Progenitor cell of endocrine pancreas (in vitro differentiated cells): Measurements from ENCODE around the gene POLR3H. TPM values are rescaled to one million over a fixed set of nuclear protein-coding genes. Genes with fewer than 3 reads are reported as not detected.

Experiments
- DNase-seq: peaks from one replicate; pipeline ENCODE4 v3.0.0; 2021; ENCODE audit warnings: low spot score; ENCODE audit not compliant: unreplicated experiment
- H3K27ac Mint-ChIP-seq: 2 replicates; pipeline ENCODE4 v1.8.0; 2021; ENCODE audit warnings: mild to moderate bottlenecking, moderate library complexity, mixed read lengths
- H3K27me3 Mint-ChIP-seq: 2 replicates; pipeline ENCODE4 v1.8.0; 2021; ENCODE audit warnings: mixed read lengths
- H3K36me3 Mint-ChIP-seq: 2 replicates; pipeline ENCODE4 v1.8.0; 2022; ENCODE audit warnings: mixed read lengths; ENCODE audit not compliant: insufficient read depth
- H3K4me1 Mint-ChIP-seq: 2 replicates; pipeline ENCODE4 v1.8.0; 2021; ENCODE audit warnings: low read depth, mixed read lengths
- H3K4me3 Mint-ChIP-seq: 2 replicates; pipeline ENCODE4 v1.8.0; 2021; ENCODE audit warnings: low read depth, mild to moderate bottlenecking, moderate library complexity, mixed read lengths
- H3K9me3 Mint-ChIP-seq: 2 replicates; pipeline ENCODE4 v1.8.0; 2021; ENCODE audit warnings: low read depth, mixed read lengths
- total RNA-seq: library from RNA; stranded (reverse); gene quantifications from 2 replicates; pipeline ENCODE4 v1.2.1, GENCODE V29; 2021
- TF ChIP-seq, protein P1 (sequence below): fragments of 200-600 bp; sonication (generic); IDR thresholded peaks from one replicate; pipeline ENCODE4 v1.5.0; 2021; ENCODE audit warnings: antibody characterized with exemption, mild to moderate bottlenecking; ENCODE audit not compliant: unreplicated experiment

POLR3H gene
- total RNA-seq, 1 donor from 2014 or later = 44.1 TPM

DNA sequence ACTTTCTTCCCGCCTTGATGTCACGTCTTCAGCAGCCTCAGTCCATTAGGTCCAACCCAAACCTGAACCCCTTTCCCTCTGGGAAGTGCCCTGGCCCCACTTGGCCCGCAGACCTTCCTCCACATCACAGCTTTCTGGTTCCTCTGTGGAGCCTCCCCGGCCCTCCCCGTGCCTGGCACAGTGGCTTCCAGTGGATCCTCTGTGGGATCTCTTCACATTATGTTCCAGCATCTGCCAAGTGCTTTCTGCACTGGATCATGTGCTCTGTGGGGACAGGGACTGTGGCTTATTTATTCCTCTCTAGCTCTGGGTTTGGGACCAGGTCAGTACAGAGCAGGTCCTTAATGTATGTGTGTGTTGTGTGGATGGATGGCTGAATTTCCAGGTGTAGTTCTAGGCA, 30.9 kb downstream of the POLR3H start:
- peaks cover 9% of the 10 kb centered on the region for H3K36me3 Mint-ChIP-seq
- no peaks in the 10 kb centered on the region for H3K9me3 Mint-ChIP-seq
- H3K27ac Mint-ChIP-seq = peak overlapping the region; percentile 94
- H3K27me3 Mint-ChIP-seq = no peaks in the 10 kb centered on the region
- no peak for DNase-seq
- peaks cover 13% of the 10 kb centered on the region for H3K4me1 Mint-ChIP-seq
- TF ChIP-seq, protein P1, sequence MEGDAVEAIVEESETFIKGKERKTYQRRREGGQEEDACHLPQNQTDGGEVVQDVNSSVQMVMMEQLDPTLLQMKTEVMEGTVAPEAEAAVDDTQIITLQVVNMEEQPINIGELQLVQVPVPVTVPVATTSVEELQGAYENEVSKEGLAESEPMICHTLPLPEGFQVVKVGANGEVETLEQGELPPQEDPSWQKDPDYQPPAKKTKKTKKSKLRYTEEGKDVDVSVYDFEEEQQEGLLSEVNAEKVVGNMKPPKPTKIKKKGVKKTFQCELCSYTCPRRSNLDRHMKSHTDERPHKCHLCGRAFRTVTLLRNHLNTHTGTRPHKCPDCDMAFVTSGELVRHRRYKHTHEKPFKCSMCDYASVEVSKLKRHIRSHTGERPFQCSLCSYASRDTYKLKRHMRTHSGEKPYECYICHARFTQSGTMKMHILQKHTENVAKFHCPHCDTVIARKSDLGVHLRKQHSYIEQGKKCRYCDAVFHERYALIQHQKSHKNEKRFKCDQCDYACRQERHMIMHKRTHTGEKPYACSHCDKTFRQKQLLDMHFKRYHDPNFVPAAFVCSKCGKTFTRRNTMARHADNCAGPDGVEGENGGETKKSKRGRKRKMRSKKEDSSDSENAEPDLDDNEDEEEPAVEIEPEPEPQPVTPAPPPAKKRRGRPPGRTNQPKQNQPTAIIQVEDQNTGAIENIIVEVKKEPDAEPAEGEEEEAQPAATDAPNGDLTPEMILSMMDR = no peak
- H3K4me3 Mint-ChIP-seq = no peak overlapping the region

DNA sequence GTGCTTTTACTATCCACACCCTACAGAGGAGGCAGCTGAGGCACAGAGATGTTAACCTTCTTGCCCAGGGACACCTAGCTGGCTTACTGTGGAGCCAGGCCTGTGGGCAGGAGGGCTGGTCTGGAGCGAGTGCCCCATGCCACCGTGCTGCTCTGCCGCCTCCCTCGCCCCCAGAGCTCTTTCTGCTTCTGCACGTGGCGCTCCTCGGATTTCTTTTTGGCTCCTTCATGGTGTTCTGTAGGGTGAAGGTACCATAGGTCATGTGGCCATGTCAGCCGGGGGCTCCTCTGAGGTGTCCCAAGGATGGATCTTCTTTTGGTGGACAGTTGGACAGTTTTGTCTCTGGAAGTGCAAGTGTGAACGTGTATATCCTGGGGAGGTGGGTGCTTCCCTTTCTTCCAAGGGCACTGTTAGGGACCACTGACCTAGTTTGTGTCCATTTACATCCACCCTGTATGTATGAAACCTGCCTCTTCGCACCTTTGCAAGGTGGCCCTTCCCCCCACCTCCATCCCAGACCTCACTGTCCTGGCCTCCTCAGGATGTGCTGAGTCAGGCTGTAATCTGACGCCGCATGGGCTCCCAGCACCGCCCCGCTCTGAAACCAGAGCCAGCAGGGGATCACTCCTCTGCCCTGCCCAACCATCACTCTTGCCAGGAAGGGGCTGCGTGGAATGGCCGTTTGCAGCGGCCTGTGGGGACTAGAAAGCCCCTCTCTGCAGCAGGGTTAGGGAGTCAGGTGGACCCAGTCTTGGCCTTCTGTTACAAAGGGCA, 31.7 kb downstream of the POLR3H start:
- Mint-ChIP-seq H3K27ac (peak overlapping the region; percentile 42), H3K27me3 (no peaks in the 10 kb centered on the region)

DNA sequence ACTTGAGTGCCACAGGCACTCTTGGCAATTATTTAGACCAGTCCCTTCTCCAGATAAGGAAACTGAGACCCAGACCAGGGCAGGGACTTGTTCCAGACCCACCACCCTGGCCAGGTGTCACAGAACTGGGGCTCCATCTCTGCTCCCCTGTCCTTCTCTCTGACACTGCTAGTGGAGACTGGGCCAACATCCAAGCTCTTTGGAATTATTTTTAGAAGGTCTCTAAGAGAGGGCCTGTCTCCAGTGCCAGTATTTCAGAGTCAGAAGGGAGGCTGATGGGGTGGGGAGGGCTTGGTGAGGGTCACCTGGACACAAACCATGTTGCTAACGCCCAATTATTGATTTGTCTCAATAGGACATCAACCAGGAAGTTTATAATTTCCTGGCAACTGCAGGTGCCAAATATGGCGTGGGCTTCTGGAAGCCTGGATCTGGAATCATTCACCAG, 32.7 kb downstream of the POLR3H start:
- no peaks in the 10 kb centered on the region for H3K27me3 Mint-ChIP-seq
- DNase-seq = no peak
- peak overlapping the region; percentile 74 for H3K27ac Mint-ChIP-seq
- H3K36me3 Mint-ChIP-seq = peaks cover 9% of the 10 kb centered on the region
- H3K4me3 Mint-ChIP-seq = no peak overlapping the region
- H3K4me1 Mint-ChIP-seq = peaks cover 13% of the 10 kb centered on the region
- TF ChIP-seq, protein P1 = no peak
- no peaks in the 10 kb centered on the region for H3K9me3 Mint-ChIP-seq

More for the DNA sequence above, 31.7 kb downstream of the POLR3H start:
- peaks cover 13% of the 10 kb centered on the region for H3K4me1 Mint-ChIP-seq
- H3K9me3 Mint-ChIP-seq = no peaks in the 10 kb centered on the region
- H3K36me3 Mint-ChIP-seq = peaks cover 9% of the 10 kb centered on the region
- DNase-seq = no peak
- no peak overlapping the region for H3K4me3 Mint-ChIP-seq
- TF ChIP-seq, protein P1 = no peak

DNA sequence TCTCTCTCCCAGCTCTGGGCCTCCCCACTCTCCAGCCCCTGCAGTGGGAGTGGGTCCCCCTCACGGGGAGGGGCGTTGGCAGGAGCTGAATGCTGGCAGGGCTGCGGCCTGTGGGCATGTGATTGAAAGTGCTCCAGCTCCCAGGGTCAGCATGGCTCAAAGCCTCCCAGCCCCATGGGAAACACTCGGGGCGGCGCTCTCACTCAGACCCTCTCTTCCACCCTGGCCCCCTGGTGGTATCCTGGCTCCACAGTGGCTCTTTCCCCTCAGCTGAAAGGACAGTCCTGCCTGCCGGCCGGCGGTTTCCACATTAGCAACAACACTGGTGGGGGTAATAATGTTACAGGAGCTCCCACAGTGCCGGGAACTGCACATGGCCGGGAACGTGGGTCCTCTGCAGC, 35.5 kb downstream of the POLR3H start:
- no peaks in the 10 kb centered on the region for H3K9me3 Mint-ChIP-seq
- no peak overlapping the region for H3K27ac Mint-ChIP-seq
- H3K4me1 Mint-ChIP-seq = peaks cover 13% of the 10 kb centered on the region
- no peak for DNase-seq
- TF ChIP-seq, protein P1 = peak; percentile 13
- H3K27me3 Mint-ChIP-seq = no peaks in the 10 kb centered on the region
- H3K36me3 Mint-ChIP-seq = peaks cover 6% of the 10 kb centered on the region
- no peak overlapping the region for H3K4me3 Mint-ChIP-seq

DNA sequence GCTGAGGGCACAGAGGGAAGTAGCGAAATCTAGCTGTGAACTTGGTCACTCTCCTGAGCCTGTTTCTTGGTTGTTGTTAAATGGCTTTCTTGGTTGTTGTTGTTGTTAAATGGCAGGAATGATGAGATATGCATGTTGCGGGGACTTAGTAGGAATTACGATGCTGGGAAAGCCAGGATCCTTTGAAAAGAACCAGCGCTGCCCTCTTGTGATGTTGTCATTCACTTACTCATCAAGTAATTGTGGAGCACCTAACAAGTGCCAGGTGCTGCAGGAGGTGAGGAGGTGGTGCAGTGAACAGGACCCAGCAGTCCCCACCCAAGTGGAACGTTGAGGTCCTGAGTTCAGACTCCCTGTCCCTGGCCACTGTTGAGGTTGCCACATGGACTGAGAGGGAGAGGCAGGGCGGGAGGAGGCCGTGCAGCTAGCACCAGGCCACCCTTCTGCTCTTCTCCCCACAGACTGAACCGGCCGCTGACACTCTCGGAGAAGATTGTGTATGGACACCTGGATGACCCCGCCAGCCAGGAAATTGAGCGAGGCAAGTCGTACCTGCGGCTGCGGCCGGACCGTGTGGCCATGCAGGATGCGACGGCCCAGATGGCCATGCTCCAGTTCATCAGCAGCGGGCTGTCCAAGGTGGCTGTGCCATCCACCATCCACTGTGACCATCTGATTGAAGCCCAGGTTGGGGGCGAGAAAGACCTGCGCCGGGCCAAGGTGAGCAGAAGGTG, 36.8 kb downstream of the POLR3H start:
- TF ChIP-seq, protein P1 = no peak
- Mint-ChIP-seq H3K36me3 (peaks cover 4% of the 10 kb centered on the region), H3K27me3 (no peaks in the 10 kb centered on the region), H3K4me1 (peaks cover 2% of the 10 kb centered on the region), H3K4me3 (no peak overlapping the region), H3K27ac (peak overlapping the region; percentile 69), H3K9me3 (no peaks in the 10 kb centered on the region)
- DNase-seq = no peak
